ELR (cell line): Measurements from ENCODE around the gene SCRN2.

Experiments used
- DNase-seq: peaks from one replicate; pipeline ENCODE4 v3.0.0-alpha.2; 2015; ENCODE audit warnings: low read depth

The SCRN2 gene

DNA sequence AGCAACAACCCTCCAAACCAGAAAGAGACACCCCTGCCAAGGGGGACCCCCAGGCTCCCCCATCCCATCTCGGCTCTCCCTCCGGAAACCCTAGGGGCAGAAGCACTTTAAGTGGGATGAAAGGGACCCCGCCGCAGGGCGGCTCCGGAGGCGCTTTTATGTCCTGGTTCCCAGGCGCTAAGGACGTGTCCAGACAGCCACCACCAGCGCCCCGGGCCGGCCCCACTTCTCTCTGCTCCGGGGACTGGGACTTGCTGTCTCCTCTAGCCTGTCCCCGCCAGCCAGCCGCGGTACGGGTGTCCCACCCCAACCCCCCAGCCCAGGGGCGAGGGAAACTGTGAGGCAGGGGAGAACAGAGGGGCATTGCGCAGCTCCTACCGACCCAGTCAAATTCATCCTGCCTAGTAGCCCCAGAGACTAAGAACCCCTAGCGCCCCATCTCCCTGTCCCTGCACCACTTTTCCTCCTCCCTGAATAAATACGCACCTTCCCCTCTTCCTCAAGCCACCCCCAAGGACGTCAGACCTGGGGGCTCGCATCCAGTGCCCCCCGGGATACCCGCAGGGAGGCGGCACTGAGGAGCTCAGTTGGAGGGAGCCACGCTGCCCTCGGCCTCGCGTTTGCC is 5.8 kb upstream of the SCRN2 start:
- no peak for DNase-seq

DNA sequence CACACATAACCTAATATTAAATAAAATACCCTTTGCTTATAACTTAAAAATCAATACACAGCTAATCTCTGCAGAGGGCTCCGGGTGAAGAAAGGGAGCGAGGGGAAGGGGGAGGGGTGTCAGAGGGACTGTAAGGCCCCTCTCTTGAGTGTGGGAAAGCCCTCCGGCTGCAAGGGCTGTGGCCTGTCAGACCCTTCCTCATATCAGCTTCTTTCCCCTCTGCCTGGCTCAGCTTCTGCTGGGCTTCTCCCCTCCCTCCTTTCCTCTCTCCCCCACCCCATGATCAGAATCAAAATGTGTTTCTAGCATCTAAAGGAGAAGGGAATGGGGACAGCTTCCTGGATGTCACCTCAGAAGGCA is 4.6 kb upstream of the SCRN2 start:
- DNase-seq: no peak

DNA sequence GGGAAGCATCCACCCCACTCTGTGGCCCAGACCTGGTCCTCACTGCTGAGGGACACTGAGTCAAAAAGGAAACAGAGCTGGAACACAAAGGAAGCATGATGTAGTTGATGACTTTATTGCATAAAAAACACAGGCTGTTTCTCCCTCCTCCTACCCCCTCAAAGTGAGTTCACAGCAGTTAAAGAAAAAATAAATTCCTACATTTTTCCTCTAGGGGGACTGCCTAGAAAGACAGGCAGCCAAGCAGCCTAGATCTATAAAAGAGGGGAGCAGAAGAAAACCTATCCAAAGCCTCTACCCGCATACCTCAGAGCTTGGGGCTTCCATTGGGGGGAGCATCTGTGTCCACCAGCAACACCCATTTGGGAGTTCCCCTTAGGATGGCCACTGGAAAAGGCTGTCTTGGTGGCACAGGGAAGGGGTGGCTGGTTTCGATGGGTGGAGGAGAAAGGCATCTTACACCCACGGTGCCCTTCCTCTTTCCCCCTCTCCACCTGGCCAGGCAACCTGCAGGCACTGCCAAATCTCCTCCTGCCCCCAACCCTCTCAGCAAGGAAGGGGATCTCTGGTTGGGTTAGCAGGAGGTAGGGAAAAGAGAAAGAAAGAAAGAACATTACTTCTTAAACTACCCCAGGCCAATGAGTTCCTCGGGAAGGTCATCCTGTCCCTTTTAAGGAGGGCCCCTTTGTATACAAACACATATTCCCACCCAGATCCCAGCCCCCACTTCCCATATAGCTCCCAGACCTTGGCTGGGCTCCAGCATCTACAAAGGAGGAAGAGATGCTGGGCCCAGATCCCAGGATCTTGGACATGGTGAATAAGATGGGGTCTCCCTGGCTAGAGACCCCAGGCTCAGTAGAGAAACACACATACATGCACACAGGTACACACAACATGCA is 4.0 kb upstream of the SCRN2 start:
- peak; percentile 64 for DNase-seq

DNA sequence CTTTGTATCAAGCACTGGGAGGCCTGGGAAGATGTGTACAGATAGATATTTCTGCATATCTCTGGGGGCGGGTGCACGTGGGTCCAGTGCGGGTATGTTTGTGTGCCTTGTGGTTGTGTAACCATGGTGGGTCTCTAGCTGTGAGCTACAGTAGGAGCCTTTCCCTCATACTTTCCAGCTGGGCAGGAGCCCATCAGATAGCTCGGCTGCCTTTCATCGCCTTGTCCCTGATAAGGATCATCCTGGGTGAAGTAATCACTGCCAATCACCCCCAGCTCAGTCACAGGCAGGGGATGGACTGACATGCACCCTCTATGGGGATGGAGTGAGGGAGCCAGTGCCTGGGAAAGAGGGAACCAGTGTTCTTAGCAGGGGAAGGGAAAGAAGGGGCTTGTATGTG is 3.2 kb upstream of the SCRN2 start:
- DNase-seq: no peak

DNA sequence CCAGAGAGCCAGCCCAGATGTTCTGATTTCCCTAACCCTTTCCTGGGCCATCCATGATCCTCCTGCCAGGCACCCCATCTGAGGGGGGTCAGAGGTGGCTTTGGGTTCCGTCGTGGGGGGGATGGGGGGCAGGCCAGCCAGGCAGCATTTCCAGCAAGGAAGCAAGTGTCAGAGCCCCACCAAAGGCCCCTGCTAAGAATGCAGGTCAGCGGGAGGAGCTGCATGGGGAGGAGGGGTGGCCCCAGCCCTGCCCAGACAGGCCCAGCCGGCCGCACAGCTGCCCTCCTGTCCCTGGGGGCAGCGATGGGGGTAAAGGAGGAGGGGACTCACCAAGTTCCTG is 2.3 kb upstream of the SCRN2 start:
- DNase-seq: no peak

DNA sequence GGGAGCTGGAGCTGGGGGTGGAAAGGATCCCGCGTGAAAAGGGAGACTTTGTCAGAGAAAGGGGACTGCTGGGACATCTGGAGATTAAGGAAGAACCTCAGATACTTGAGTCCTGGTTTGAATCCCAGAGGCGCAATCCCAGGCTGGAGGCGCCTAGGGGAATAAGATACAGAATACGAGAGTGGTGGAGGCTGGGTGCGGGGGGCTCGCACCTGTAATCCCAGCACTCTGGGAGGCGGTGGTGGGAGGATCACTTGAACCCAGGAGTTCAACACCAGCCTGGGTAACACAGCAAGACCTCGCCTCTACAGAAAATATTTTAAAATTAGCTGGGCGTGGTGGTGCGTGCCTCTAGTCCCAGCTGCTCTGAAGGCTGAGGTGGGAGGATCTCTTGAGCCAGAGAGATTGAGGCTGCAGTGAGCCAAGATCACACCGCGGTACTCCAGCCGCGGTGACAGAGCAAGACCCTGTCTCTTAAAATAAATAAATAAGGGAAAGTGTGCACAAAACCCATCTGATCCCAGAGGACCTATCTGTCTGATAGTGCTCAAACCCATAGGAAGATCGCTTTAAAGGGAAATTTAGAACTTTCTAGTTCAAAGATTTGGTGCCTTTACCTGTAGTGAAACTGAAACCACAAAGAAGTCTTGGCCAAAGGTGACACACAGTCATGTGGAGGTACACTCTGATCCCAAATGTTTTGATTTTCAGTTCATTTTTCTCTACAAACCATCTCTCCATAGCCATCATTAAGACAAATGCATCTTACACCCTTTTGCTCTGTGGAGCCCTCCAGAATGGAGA is 617 bp upstream of the SCRN2 start:
- no peak for DNase-seq

DNA sequence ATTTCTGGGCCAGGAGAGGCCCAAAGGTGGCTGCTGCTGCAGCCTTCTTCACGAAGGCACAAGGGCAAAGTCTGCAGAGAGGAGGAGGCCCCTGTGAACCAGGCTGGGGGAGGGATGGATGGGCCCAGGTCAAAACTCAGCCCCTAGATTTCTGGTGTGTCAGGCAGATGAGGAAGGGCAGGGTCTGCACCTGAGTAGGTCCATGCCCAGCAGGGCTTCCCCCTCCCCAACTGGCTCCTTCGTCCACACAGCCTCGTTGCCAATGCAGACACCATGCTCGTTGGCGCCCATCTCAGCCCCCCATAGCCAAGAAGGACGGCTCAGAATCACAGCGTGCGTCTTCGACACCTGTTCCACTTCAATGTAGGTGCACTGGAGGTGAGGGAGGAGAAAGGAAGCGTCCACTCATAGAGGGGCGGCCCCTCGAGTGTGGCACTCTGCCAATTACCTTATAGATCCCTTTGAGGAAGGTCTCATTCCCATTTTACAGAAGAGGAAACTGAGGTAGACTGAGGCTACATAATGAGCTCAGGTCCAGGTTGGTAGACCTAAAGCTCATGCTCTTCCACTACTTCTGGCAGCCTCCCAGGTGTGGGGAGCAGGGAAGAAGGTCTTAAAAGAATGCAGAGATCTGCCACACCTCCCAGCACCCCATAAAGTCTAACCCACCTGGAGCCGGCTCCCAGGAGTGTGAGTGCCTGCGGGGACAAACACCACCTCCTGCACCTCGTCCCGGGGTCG is 902 bp downstream of the SCRN2 start:
- DNase-seq: no peak

DNA sequence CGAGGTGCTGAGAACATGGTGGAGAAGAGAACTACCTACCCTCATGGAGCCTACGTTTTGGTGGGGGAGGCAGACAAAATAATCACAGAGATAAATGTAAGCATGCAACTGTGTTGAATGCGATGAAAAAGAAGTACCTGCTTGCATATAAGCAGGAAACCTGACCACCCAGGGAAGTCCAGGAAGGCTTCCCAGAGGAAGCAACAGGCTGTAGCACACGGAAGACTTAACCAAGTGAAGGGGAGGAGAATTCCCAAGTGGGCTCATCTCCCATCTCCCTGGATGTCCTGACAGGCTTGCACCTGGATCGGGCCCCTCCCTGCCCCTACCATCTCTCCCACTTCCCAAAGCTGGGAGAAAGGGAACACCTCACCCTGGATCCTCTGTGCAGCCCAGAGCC is 2.0 kb downstream of the SCRN2 start:
- DNase-seq: no peak

DNA sequence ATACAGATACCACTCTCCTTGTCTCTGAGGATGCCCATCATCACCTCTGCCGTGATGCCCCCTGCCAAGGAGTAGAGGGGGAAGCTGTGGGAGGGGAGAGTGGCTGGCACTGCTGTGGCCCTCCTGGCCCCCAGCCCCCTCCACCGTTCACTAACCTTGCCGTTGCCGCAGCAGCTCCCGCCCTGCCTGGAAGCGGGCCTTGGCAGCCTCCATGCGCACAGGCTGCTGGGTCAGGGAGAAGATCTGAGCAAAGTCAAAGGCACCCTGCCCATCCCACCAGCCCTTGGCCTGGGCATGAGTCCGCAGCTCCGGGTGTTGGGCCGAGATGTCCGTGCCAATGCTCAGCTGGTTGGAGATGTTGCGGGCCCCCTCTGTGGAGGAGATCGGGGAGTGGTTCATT is 2.4 kb downstream of the SCRN2 start:
- DNase-seq: no peak

DNA sequence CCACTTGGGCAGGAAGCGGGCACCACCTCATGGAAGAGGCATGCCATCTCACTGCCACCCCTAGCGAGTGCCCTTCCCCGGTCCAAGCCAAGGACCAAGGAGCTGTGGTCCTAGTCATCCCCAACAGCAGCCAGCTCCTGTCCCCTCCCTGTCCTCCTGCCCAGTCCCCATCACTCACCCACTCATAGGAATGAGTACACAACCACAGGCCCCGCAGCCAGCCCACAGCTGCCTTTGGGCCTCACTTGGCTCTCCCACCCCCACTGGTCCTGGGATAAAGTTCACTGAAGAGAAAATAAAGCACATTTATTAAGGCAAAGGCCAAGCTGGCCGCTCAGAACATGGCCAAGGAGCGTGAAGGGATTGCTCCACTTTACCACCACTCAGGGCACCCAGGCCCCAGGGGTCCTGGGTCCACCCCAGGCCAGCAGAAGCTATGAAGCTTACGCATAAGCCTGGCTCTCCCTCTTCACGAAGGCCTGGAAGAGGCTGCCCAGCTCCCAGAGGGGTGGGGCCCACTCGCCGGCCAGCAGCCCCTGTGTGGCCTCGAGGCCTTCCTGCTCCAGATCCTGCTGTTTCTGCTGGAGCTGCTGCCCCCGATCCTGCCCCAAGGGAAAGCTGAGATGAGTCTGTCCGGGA is 3.6 kb downstream of the SCRN2 start:
- peak; percentile 60 for DNase-seq

DNA sequence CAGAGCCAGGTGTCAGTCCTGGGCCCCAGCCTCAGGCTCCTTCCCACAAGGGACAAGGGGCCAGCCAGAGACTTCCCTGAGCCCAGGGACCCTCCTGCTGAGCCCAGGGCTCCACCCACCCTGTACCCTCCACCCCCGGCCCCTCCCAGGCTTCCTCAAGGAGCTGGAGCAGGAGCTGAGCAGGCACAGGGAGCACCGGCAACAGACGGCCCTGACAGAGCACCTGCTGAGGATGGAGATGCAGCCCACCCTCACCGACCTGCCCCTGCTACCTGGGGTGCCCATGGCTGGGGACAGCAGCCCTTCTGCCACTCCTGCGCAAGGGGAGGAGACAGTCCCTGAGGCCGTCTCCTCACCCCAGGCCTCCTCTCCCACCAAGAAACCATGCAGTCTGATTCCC is 4.5 kb downstream of the SCRN2 start:
- no peak for DNase-seq

DNA sequence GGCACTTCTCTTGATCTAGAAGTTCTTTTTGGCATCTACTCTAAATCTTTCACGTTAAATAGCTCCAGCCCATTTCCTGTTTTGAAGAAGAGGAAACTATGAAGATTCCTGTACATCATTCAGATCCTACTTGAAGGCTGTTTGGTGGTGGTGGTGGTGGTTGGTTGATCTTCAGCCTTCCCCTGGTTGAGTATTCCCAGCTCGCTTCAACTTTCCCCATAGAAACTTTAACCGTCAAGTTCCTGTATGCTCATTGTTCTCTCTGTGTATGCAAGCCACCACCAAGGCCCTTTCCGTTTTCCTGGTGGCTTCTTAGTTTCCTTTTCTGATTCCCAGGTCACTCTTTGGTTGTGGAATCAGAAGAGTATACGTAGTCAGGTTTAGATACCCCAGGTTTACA is 6.3 kb downstream of the SCRN2 start:
- no peak for DNase-seq

DNA sequence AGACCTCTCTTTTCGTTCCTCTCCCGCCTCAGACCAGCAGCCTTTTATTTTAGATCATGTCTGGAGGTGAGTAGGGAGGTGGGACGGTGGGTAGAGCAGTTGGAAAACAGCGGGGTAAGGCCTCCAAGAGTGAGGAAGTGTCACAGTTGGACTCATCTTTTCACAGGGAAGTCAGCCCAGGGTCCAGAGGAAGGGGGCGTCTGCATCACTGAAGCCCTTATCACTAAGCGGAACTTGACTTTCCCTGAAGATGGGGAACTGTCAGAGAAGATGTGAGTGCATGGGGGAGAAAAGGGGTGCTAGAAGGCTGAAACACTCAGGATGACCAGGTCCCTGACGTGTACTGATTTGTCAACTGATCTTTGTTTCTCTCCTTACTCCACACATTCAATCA is 9.1 kb downstream of the SCRN2 start:
- peak; percentile 25 for DNase-seq

DNA sequence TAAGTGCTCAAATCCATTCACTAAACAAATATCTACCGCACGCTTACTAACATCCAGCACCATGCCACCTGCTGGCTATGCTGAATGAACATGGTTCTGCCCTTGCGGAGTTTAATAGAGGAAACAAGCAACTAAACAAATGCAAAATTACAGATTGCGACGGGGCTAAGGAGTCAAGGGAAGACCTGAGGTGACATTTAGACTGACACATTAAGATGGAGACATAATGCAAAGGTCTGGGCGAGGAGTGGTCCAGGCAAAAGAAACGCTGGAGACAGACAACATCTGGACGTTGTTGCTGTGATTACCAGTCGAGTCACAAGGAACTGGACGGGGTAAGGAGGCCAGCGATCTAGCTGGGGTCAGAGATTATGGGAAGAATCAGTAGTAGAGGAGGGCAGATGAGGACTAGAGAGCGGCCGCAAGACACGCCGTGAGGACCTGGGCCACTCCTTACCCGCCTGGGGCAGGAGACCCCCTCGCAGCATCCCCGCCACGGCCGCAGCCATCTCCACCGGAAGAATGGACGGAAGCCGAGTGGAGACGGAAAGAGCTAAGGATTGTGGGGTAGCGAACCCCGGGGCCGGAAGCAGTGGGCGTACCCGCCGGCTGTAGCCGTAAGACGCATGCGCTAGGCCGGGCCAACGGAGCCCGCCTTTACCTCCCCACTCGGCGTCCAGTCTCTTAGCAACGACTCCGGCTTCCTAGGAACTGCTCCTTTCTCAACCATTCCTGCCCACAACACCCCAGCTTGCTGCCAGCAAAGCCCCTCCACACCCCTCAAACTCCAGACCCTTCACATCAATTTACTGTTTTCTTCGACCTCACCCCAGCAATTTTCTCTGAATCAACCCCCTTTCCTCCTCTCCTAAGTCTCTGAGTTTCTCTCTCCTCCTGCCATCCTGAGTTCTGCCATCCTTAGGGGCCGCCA is 9.8 kb downstream of the SCRN2 start, which contains the start of the genes LRRC46 and MRPL10:
TSS of gene LRRC46 (plus strand) at position 668 of the 931 bp plus-strand sequence. CDS start 320 bp downstream, outside the sequence.
TSS of gene MRPL10 (minus strand) at position 539 of the 931 bp plus-strand sequence. CDS start at position 509, 30 bp downstream.
- DNase-seq: peak; percentile 97

DNA sequence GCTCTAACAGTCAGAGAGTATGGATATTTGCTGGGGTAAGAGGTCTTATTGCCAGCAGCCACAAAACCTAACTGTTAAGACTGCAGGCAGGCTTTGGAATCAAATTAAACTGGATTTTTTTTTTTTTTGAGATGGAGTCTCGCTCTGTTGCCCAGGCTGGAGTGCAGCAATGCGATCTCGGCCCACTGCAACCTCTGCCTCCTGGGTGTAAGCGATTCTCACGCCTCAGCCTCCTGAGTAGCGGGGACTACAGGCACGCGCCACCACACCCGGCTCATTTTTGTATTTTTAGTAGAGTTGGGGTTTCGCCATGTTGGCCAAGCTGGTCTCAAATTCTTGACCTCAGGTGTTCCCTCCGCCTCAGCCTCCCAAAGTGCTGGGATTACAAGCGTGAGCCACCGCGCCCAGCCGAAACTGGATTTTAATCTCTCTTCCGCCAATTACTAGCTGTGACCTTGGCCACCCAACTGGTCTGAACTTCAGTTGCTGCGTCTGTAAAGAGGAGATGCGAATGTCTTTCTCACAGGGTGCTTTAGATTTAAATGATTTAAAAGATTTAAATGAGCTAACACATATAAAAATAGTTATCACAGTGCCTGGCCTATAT is 10.6 kb downstream of the SCRN2 start:
- no peak for DNase-seq

DNA sequence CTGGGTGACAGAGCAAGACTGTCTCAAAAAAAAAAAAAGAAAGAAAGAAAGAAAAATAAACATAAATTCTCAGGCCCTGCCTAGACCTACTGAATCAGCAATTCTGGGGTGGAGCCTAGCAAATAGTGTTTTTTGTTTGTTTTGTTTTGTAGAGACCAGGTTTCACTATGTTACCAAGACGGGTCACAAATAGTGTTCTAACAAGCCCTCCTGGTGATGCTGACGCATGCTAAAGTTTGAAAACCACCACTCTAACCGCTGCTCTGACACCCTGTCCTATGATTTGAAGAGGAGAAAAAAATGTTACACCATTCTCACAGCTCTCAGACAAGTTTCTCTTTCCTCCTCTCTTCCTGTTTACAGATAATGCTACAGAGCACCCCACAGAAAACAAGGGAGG is 11.2 kb downstream of the SCRN2 start:
- DNase-seq: no peak

DNA sequence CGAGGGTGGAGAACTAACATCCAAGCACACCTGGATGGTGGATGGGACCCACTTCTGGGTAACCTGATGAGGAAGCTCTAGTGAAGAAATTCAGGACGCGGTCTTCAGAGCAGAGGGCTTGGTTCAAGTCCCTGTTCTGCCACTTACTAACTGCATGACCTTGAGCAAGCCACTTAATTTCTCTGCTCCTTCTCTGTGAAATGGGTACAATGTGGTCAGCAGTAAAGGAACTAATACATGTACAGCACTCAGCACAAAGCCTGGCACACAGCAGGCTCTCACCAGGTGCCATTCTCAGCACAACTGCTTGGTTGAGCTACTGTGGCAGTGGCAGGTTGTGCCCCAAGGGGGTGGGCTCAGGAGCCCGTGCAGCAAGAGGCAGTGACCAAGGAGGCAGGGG is 17.6 kb downstream of the SCRN2 start:
- no peak for DNase-seq

DNA sequence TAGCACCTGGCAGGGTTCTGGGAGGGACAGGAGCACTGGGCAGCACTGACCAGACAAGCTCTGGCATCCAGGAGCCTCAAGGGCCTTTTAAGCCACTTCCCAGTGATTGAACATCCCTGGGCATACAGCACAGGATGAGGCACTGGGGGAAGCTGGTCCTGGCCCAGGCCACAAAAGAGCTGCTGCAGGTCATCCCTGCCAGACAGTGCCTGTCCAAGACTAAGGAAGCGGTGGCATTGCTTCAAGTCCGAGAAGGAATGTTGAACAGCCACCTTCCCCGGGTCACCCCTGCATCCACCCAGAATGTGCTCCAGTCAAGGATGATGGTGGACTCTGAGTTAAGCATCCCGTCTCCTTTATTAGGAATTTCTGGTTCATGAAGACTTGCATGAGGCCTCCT is 18.3 kb downstream of the SCRN2 start:
- DNase-seq: no peak

DNA sequence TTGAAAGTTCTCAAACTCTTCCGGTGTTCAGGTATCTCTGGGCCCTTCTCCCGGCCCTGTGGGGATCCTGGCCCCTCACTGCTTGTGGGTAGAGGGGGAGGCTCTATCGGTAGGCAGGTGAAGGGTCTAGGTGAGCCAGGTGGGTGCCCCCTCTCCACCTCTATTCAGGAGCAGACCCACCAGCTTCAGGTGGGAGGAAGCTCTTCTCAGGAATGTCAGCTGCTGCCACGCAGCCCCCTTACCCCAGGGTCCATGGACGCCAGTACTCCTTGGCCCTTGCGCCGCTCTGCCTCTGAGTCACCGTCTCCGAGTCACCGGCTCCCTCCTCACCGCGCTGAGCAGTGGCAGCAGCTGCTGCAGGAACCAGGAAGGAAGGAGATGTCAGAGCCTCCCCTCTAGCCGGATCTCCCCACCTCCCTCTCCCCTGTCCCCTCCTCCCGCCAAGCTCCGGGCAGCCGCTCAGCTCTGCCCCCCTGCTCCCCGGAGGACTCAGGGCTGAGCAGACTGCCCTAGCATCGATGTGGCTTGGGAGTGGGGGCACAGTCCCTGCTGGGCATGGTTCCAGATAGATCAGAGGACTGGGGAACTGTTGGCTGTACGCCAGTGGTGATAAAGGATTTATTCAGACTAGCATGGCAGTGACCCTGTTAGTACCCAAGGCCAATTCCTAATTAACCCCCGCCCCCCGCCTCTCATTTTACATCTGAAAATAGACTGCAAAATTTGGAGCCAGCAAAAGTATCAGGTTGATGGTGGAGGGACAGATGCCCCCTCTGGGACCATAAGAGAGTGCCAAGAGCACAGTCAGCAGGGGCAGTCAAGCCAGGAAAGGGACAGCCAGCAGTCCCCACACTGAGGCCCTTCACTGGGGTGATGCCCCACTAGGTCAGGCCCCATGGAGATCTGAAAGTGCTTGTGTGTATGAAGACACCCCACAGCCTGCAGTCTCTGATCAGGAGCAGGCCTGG is 19.4 kb downstream of the SCRN2 start, which contains the start of gene OSBPL7:
TSS of gene OSBPL7 (minus strand) at position 371 of the 968 bp plus-strand sequence. CDS start 1,516 bp downstream, outside the sequence.
- peak; percentile 94 for DNase-seq
